Measurements from ENCODE around the gene AP1S1. TPM values are rescaled to one million over a fixed set of nuclear protein-coding genes. Genes with fewer than 3 reads are reported as not detected.
A peak's percentile ranks its signal among the peaks of the same experiment; 100 is the strongest.

The AP1S1 gene
- total and polyA plus RNA-seq, 9 of the 15 experiments (the other 6 are each of a cell fraction or from before 2014, with no cell fraction given), result 4.4 to 149 (median 89.4) TPM

GRCh38 chr7:101162551-101163278 lies 8.4 kb downstream of the AP1S1 start (continued):
- TF ChIP-seq ZBTB43 (CRISPR knock-in tag; IDR thresholded peaks at IDR 0.05), result no peak
- no peak for TF ChIP-seq NR2C1 (IDR thresholded peaks at IDR 0.05)
- no peak for TF ChIP-seq NR2C1 (tag; IDR thresholded peaks at IDR 0.05)
- TF ChIP-seq POLR2AphosphoS2 (IDR thresholded peaks at IDR 0.05; ENCODE audit: low read length), result no peak
- no peak for TF ChIP-seq SRSF1 (IDR thresholded peaks at IDR 0.05; ENCODE audit: low read depth, low read length)
- no peak for TF ChIP-seq SUPT5H (IDR thresholded peaks at IDR 0.05)
- TF ChIP-seq KDM5B (IDR thresholded peaks at IDR 0.05; ENCODE audit: insufficient replicate concordance, low read depth, low read length), result peak; percentile 40
- TF ChIP-seq ZNF184 (CRISPR knock-in tag; IDR thresholded peaks at IDR 0.05), result no peak
- peak; percentile 17; the same call in 1 of the 2 replicates for TF ChIP-seq PHF8 (IDR thresholded peaks at IDR 0.05; ENCODE audit: borderline replicate concordance, low read length)
- TF ChIP-seq CBX3 (IDR thresholded peaks at IDR 0.05; ENCODE audit: borderline replicate concordance in 1 of 2, low read length in 2 of 2), result peak in 1 of 2 experiments; percentile 62; a peak in 2 of 3 replicates
- TF ChIP-seq E2F5 (CRISPR knock-in tag; IDR thresholded peaks at IDR 0.05), result no peak
- no peak for TF ChIP-seq SREBF1 (IDR thresholded peaks at IDR 0.05; ENCODE audit: borderline replicate concordance, low read depth, low read length)
